Fibroblast of skin of right quadriceps (primary cell): ENCODE results near the gene TMOD1.
A peak's percentile ranks its signal among the peaks of the same experiment; 100 is the strongest.

Experiments
- DNase-seq: peaks from one replicate; pipeline ENCODE4 v3.0.0-alpha.2; 2013

Gene TMOD1

GRCh38 chr9:97518166-97518908, 16.9 kb downstream of the TMOD1 start:
- DNase-seq: no peak

GRCh38 chr9:97518909-97519307, 17.4 kb downstream of the TMOD1 start:
- peak; percentile 67 for DNase-seq

GRCh38 chr9:97519441-97519970, 18.0 kb downstream of the TMOD1 start:
- no peak for DNase-seq

GRCh38 chr9:97521576-97522333, 20.3 kb downstream of the TMOD1 start:
- no peak for DNase-seq

GRCh38 chr9:97524424-97524823, 23.0 kb downstream of the TMOD1 start:
- no peak for DNase-seq

GRCh38 chr9:97525451-97525850, 24.0 kb downstream of the TMOD1 start:
- DNase-seq: no peak

- DNase-seq: no peak
These were observed 25.6 kb downstream of the TMOD1 start for GRCh38 chr9:97526895-97527575.

GRCh38 chr9:97527626-97528528, 26.4 kb downstream of the TMOD1 start:
- DNase-seq: no peak

GRCh38 chr9:97528529-97529230, 27.2 kb downstream of the TMOD1 start:
- no peak for DNase-seq

- DNase-seq: no peak
These were observed 28.1 kb downstream of the TMOD1 start for GRCh38 chr9:97529363-97530076.

GRCh38 chr9:97531888-97532376, 30.5 kb downstream of the TMOD1 start:
- DNase-seq: no peak

- no peak for DNase-seq
These were observed 32.7 kb downstream of the TMOD1 start for GRCh38 chr9:97534185-97534584.

- no peak for DNase-seq
These were observed 33.6 kb downstream of the TMOD1 start for GRCh38 chr9:97534961-97535594.

- no peak for DNase-seq
These were observed 34.3 kb downstream of the TMOD1 start for GRCh38 chr9:97535771-97536170.

GRCh38 chr9:97536480-97536879, 35.0 kb downstream of the TMOD1 start:
- DNase-seq: no peak

- DNase-seq: no peak
These were observed 42.1 kb downstream of the TMOD1 start for GRCh38 chr9:97543561-97543960.

- DNase-seq: no peak
These were observed 44.0 kb downstream of the TMOD1 start for GRCh38 chr9:97545486-97545885.

GRCh38 chr9:97547098-97547829, 45.8 kb downstream of the TMOD1 start:
- no peak for DNase-seq

- DNase-seq: no peak
These were observed 46.9 kb downstream of the TMOD1 start for GRCh38 chr9:97548379-97548778.
